ENCODE data around the gene DYNC2LI1.

DYNC2LI1 gene

DNA sequence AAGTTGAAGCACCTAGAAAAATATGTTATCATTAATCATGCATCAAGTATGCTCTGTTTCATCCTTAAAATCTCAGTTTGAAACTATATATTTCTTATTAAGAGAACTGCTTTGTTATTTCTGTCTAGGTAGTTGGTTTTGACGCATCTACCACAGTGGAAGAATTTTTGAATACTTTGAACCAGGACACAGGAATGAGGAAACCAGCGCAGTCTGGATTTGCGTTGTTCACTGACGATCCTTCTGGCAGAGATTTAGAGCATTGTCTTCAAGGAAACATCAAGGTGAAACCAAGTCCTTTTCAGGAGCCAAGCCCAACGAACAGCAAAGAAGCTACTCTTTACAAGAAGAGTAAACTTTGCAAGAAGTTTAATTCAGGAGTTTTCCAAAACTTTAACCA lies 30.1 kb upstream of the DYNC2LI1 start:
- TF ChIP-seq POLR2A (IDR thresholded peaks at IDR 0.05; ENCODE audit: extremely low read depth, insufficient read length) = no peak
- TF ChIP-seq, protein P1, sequence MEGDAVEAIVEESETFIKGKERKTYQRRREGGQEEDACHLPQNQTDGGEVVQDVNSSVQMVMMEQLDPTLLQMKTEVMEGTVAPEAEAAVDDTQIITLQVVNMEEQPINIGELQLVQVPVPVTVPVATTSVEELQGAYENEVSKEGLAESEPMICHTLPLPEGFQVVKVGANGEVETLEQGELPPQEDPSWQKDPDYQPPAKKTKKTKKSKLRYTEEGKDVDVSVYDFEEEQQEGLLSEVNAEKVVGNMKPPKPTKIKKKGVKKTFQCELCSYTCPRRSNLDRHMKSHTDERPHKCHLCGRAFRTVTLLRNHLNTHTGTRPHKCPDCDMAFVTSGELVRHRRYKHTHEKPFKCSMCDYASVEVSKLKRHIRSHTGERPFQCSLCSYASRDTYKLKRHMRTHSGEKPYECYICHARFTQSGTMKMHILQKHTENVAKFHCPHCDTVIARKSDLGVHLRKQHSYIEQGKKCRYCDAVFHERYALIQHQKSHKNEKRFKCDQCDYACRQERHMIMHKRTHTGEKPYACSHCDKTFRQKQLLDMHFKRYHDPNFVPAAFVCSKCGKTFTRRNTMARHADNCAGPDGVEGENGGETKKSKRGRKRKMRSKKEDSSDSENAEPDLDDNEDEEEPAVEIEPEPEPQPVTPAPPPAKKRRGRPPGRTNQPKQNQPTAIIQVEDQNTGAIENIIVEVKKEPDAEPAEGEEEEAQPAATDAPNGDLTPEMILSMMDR (IDR thresholded peaks at IDR 0.05; ENCODE audit: low read depth, low read length) = no peak
- TF ChIP-seq MYC (IDR thresholded peaks at IDR 0.05; ENCODE audit: low read depth, low read length) = no peak
- TF ChIP-seq, protein P2, sequence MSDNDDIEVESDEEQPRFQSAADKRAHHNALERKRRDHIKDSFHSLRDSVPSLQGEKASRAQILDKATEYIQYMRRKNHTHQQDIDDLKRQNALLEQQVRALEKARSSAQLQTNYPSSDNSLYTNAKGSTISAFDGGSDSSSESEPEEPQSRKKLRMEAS (IDR thresholded peaks at IDR 0.05; ENCODE audit: low read depth, low read length) = no peak
- DNase-seq (ENCODE audit: low read depth) = no peak
- H3K4me3 ChIP-seq (ENCODE audit: low read depth, low read length) = no peak overlapping the region

DNA sequence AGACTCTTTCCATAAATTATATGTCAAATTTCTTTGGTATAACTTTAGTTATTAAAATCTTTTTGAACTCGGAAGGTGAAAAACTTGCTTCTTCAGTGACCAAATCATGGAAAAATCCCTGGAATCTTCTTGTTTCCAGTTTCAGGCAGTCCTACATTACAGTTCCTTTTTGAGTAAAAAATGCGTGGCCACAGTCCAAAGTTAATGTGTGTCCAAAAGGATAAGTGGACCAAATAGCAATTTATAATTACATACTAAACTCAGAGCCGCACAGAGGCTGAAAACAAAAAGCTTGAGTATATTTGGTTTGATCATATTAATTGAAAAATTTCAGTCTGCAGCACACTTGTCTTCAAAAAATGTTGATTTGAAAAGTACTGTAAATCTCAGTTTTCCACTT lies 28.4 kb upstream of the DYNC2LI1 start:
- DNase-seq (ENCODE audit: low read depth) = no peak
- H3K4me3 ChIP-seq (ENCODE audit: low read depth, low read length) = no peak overlapping the region
- TF ChIP-seq, protein P2 (IDR thresholded peaks at IDR 0.05; ENCODE audit: low read depth, low read length) = no peak
- TF ChIP-seq MYC (IDR thresholded peaks at IDR 0.05; ENCODE audit: low read depth, low read length) (no peak), POLR2A (IDR thresholded peaks at IDR 0.05; ENCODE audit: extremely low read depth, insufficient read length) (no peak)
- TF ChIP-seq, protein P1 (IDR thresholded peaks at IDR 0.05; ENCODE audit: low read depth, low read length) = no peak

DNA sequence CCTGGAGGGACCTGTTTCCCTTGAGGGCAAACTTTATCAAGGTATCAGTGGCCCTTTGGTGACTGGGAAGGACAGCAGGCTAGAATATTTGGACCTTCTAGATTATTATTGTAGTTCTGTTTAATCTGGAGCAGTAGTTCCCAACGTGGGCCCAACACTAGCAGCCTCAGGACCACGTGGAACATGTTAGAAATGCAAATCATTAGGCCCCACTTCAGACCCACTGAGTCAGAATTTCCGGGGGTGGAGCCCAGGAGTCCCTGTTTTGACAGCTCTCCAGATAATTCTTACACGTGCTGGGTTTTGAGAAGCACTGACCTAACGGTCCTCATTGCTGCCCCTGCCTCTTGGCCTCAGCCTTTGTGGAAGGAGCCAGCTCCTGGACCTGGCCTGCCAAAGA lies 25.5 kb upstream of the DYNC2LI1 start:
- no peak for DNase-seq (ENCODE audit: low read depth)
- TF ChIP-seq POLR2A (IDR thresholded peaks at IDR 0.05; ENCODE audit: extremely low read depth, insufficient read length) = no peak
- TF ChIP-seq, protein P2 (IDR thresholded peaks at IDR 0.05; ENCODE audit: low read depth, low read length) = no peak
- TF ChIP-seq, protein P1 (IDR thresholded peaks at IDR 0.05; ENCODE audit: low read depth, low read length) = no peak
- no peak for TF ChIP-seq MYC (IDR thresholded peaks at IDR 0.05; ENCODE audit: low read depth, low read length)
- H3K4me3 ChIP-seq (ENCODE audit: low read depth, low read length) = no peak overlapping the region

DNA sequence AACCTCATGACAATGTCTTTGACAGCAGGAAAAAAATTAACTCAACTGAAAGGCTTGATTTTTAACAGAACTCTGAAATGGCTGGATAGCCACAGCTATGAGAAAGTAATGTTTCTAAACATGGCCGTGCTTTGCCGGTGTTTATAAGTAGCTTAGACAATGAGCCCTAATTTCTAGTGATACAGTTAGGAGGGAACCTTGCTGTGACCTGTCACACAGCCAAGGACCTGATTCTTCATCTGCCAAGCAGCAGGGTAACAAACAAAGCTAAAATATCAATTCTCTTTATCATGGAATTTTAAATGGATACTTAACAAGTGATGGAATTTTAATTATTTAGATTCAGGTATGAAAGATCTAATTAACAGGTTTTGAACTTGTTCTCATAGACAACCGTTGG lies 24.3 kb upstream of the DYNC2LI1 start:
- no peak for DNase-seq (ENCODE audit: low read depth)
- no peak overlapping the region for H3K4me3 ChIP-seq (ENCODE audit: low read depth, low read length)
- TF ChIP-seq, protein P2 (IDR thresholded peaks at IDR 0.05; ENCODE audit: low read depth, low read length) = no peak
- TF ChIP-seq MYC (IDR thresholded peaks at IDR 0.05; ENCODE audit: low read depth, low read length) (no peak), POLR2A (IDR thresholded peaks at IDR 0.05; ENCODE audit: extremely low read depth, insufficient read length) (no peak)
- TF ChIP-seq, protein P1 (IDR thresholded peaks at IDR 0.05; ENCODE audit: low read depth, low read length) = no peak

GRCh38 chr2:43751476-43751990 lies 22.3 kb upstream of the DYNC2LI1 start:
- no peak for DNase-seq (ENCODE audit: low read depth)
- TF ChIP-seq MYC (IDR thresholded peaks at IDR 0.05; ENCODE audit: low read depth, low read length) = no peak
- TF ChIP-seq, protein P1 (IDR thresholded peaks at IDR 0.05; ENCODE audit: low read depth, low read length) = no peak
- TF ChIP-seq, protein P2 (IDR thresholded peaks at IDR 0.05; ENCODE audit: low read depth, low read length) = no peak
- TF ChIP-seq POLR2A (IDR thresholded peaks at IDR 0.05; ENCODE audit: extremely low read depth, insufficient read length) = no peak
- H3K4me3 ChIP-seq (ENCODE audit: low read depth, low read length) = no peak overlapping the region

All from NB4 (cell line).